Neural cell (in vitro differentiated cells): ENCODE measurements around the gene RGS19. TPM values are rescaled to one million over a fixed set of nuclear protein-coding genes. Genes with fewer than 3 reads are reported as not detected.

Experiments used
- H2AFZ ChIP-seq: fragments of 200-600, 300-800 bp; sonication (generic), shearing (Covaris generic); 2 replicates; pipeline ENCODE4 v1.6.0; 2014; ENCODE audit warnings: low read depth, mild to moderate bottlenecking, antibody characterized with exemption, low read length, moderate library complexity
- H3F3A ChIP-seq: fragments of 200-600 bp; shearing (Covaris generic); 2 replicates; pipeline ENCODE4 v1.6.1; 2016; ENCODE audit warnings: mild to moderate bottlenecking, moderate library complexity, mixed read lengths, antibody characterized with exemption, low read length; ENCODE audit not compliant: insufficient read depth, poor library complexity, severe bottlenecking
- H3K27ac ChIP-seq: fragments of 200-600, 300-800 bp; sonication (generic), shearing (Covaris generic); 2 replicates; pipeline ENCODE4 v1.5.1; 2014; ENCODE audit warnings: mild to moderate bottlenecking, low read length, moderate library complexity
- H3K27me3 ChIP-seq: fragments of 300-800, 200-600 bp; sonication (generic), shearing (Covaris generic); 2 replicates; pipeline ENCODE4 v1.6.0; 2014; ENCODE audit warnings: mild to moderate bottlenecking, low read depth, low read length, moderate library complexity; ENCODE audit not compliant: insufficient read depth
- H3K36me3 ChIP-seq: fragments of 300-800, 200-600 bp; sonication (generic), shearing (Covaris generic); 2 replicates; pipeline ENCODE4 v1.5.1; 2014; ENCODE audit warnings: mild to moderate bottlenecking, antibody characterized with exemption, low read length, moderate library complexity; ENCODE audit not compliant: insufficient read depth
- H3K4me2 ChIP-seq: fragments of 300-800, 200-600 bp; sonication (generic), shearing (Covaris generic); 2 replicates; pipeline ENCODE4 v1.6.0; 2014; ENCODE audit warnings: mild to moderate bottlenecking, low read length
- H3K4me3 ChIP-seq: fragments of 300-800, 200-600 bp; sonication (generic), shearing (Covaris generic); 2 replicates; pipeline ENCODE4 v1.5.1; 2014; ENCODE audit warnings: mild to moderate bottlenecking, low read length, moderate library complexity
- H3K79me2 ChIP-seq: fragments of 200-600 bp; shearing (Covaris generic); replicated peaks from 2 replicates; pipeline ENCODE4 v1.6.0; 2014; ENCODE audit warnings: mild to moderate bottlenecking, low read length, moderate library complexity; ENCODE audit not compliant: insufficient read depth
- H3K9ac ChIP-seq: fragments of 300-800, 200-600 bp; sonication (generic), shearing (Covaris generic); 2 replicates; pipeline ENCODE4 v1.6.1; 2016; ENCODE audit warnings: mild to moderate bottlenecking, low read length, mixed read lengths
- H3K9me2 ChIP-seq: fragments of 200-600 bp; shearing (Covaris generic); 2 replicates; pipeline ENCODE4 v1.6.1; 2016; ENCODE audit warnings: mild to moderate bottlenecking, low read length, mixed read lengths; ENCODE audit not compliant: insufficient read depth
- H3K9me3 ChIP-seq: fragments of 200-600, 300-800 bp; sonication (generic), shearing (Covaris generic); 2 replicates; pipeline ENCODE4 v1.6.1; 2016; ENCODE audit warnings: mild to moderate bottlenecking, mixed run types, low read length, moderate library complexity, mixed read lengths
- H4K20me1 ChIP-seq: fragments of 200-600 bp; shearing (Covaris generic); 2 replicates; pipeline ENCODE4 v1.6.1; 2016; ENCODE audit warnings: mild to moderate bottlenecking, mixed run types; ENCODE audit not compliant: insufficient read depth
- CTCF ChIP-seq: fragments of 450-650 bp; IDR thresholded peaks from 2 replicates; pipeline ENCODE4 v1.5.1; 2014; ENCODE audit warnings: antibody characterized with exemption, mild to moderate bottlenecking, moderate library complexity; ENCODE audit not compliant: poor library complexity, severe bottlenecking
- EP300 ChIP-seq: fragments of 450-650 bp; conservative IDR thresholded peaks from 2 replicates; pipeline ENCODE4 v1.6.1; 2014; ENCODE audit warnings: antibody characterized with exemption, mild to moderate bottlenecking, moderate library complexity; ENCODE audit not compliant: poor library complexity, severe bottlenecking
- EZH2 ChIP-seq: fragments of 200-600, 300-800 bp; shearing (Covaris generic), sonication (generic); IDR thresholded peaks from 2 replicates; pipeline ENCODE4 v1.6.1; 2014; ENCODE audit warnings: antibody characterized with exemption, low read length, borderline replicate concordance, mild to moderate bottlenecking; ENCODE audit not compliant: insufficient read depth, poor library complexity, severe bottlenecking
- MXI1 ChIP-seq: fragments of 450-650 bp; conservative IDR thresholded peaks from 2 replicates; pipeline ENCODE4 v1.6.1; 2014; ENCODE audit warnings: antibody characterized with exemption, mild to moderate bottlenecking; ENCODE audit not compliant: poor library complexity, severe bottlenecking
- POLR2AphosphoS5 ChIP-seq: IDR thresholded peaks from 2 replicates; pipeline ENCODE4 v1.6.1; 2012
- RAD21 ChIP-seq: fragments of 450-650 bp; conservative IDR thresholded peaks from 2 replicates; pipeline ENCODE4 v1.6.1; 2014; ENCODE audit warnings: antibody characterized with exemption, mild to moderate bottlenecking, moderate library complexity
- REST ChIP-seq: IDR thresholded peaks from 2 replicates; pipeline ENCODE4 v1.6.1; 2012; ENCODE audit warnings: borderline replicate concordance
- SMC3 ChIP-seq: fragments of 450-650 bp; conservative IDR thresholded peaks from 2 replicates; pipeline ENCODE4 v1.6.1; 2014; ENCODE audit warnings: antibody characterized with exemption, mild to moderate bottlenecking, moderate library complexity; ENCODE audit not compliant: poor library complexity
- TAF1 ChIP-seq: IDR thresholded peaks from 2 replicates; pipeline ENCODE4 v1.6.1; 2012; ENCODE audit warnings: low read depth
- polyA plus RNA-seq: library from polyadenylated mRNA; depleted of rRNA; stranded (reverse); fragments of >200 nt; gene quantifications from 2 replicates; pipeline ENCODE4 v1.2.3, GENCODE V29; 2014

RGS19 gene
- polyA plus RNA-seq, 1 donor from 2014 or later, result 3.4 TPM

- H2AFZ ChIP-seq, result no peak overlapping the region
- H3K79me2 ChIP-seq, result no peaks in the 10 kb centered on the region
- H3K9me2 ChIP-seq, result no peaks in the 10 kb centered on the region
- no peak overlapping the region for H3K4me3 ChIP-seq
- H3K27me3 ChIP-seq, result no peaks in the 10 kb centered on the region
- no peaks in the 10 kb centered on the region for H3K9me3 ChIP-seq
- TF ChIP-seq EZH2, result no peak
- no peak for TF ChIP-seq REST
- no peak for TF ChIP-seq MXI1
- no peak for TF ChIP-seq TAF1
- no peak for TF ChIP-seq SMC3
- no peak for TF ChIP-seq EP300
- H3K27ac ChIP-seq, result no peak overlapping the region
- H3F3A ChIP-seq, result no peaks in the 10 kb centered on the region
- H4K20me1 ChIP-seq, result no peaks in the 10 kb centered on the region
- H3K9ac ChIP-seq, result no peak overlapping the region
- H3K4me2 ChIP-seq, result no peak overlapping the region
- no peaks in the 10 kb centered on the region for H3K36me3 ChIP-seq
These were observed 27.2 kb upstream of the RGS19 start for GRCh38 chr20:64106435-64106961.

- no peaks in the 10 kb centered on the region for H3K9me2 ChIP-seq
- no peak overlapping the region for H3K4me2 ChIP-seq
- no peaks in the 10 kb centered on the region for H3F3A ChIP-seq
- no peaks in the 10 kb centered on the region for H4K20me1 ChIP-seq
- H2AFZ ChIP-seq, result no peak overlapping the region
- H3K79me2 ChIP-seq, result no peaks in the 10 kb centered on the region
- H3K4me3 ChIP-seq, result no peak overlapping the region
- TF ChIP-seq EZH2 (no peak), TAF1 (no peak), RAD21 (no peak), REST (no peak), SMC3 (no peak), CTCF (no peak), EP300 (no peak), POLR2AphosphoS5 (no peak), MXI1 (no peak)
- H3K9me3 ChIP-seq, result no peaks in the 10 kb centered on the region
- H3K27ac ChIP-seq, result no peak overlapping the region
- H3K27me3 ChIP-seq, result no peaks in the 10 kb centered on the region
- no peak overlapping the region for H3K9ac ChIP-seq
- no peaks in the 10 kb centered on the region for H3K36me3 ChIP-seq
These were observed 26.6 kb upstream of the RGS19 start for GRCh38 chr20:64105846-64106434.
